ENCODE measurements around the gene FAM53B. TPM values are rescaled to one million over a fixed set of nuclear protein-coding genes. Genes with fewer than 3 reads are reported as not detected.
A peak's percentile ranks its signal among the peaks of the same experiment; 100 is the strongest.

Gene FAM53B
- total and polyA plus RNA-seq, 4 experiments from 2014 or later = 7.3 to 60.7 (median 49.9) TPM

- no peak overlapping the region for H3K4me3 Mint-ChIP-seq
These were observed 150.7 kb downstream of the FAM53B start for GRCh38 chr10:124593431-124593985.

GRCh38 chr10:124592736-124593430 is 151.3 kb downstream of the FAM53B start:
- H3K4me3 ChIP-seq (ENCODE audit: low read length in 2 of 2) = no peak overlapping the region
- DNase-seq = no peak
- ChIA-PET POLR2A (ENCODE audit: partially characterized antibody) (no interaction called here), CTCF (ENCODE audit: partially characterized antibody) (no interaction called here)
- peaks cover 0 to 7% (median 3%) of the 10 kb centered on the region in 4 donors for H3K4me1 Mint-ChIP-seq
- intact Hi-C loops (cut with micrococcal nuclease) = no loop called here
- peaks cover 0 to 1% of the 10 kb centered on the region in 2 donors for H3K36me3 Mint-ChIP-seq
- H3K27ac ChIP-seq (ENCODE audit: low read depth, low read length) = no peak overlapping the region
- no peaks in the 10 kb centered on the region for H3K9me3 ChIP-seq (ENCODE audit: control insufficient read depth in 1 of 2, low read length in 2 of 2)
- H3K27me3 ChIP-seq (ENCODE audit: insufficient read depth, low read length) = no peaks in the 10 kb centered on the region
- no peak overlapping the region for H3K4me3 Mint-ChIP-seq
- peaks cover 0 to 3% (median 0%) of the 10 kb centered on the region in 8 donors for H3K9me3 Mint-ChIP-seq
- no peaks in the 10 kb centered on the region for H3K4me1 ChIP-seq (ENCODE audit: insufficient read depth, low read length)
- H3K36me3 ChIP-seq (ENCODE audit: insufficient read depth, low read length) = no peaks in the 10 kb centered on the region
- H3K27ac Mint-ChIP-seq = no peak overlapping the region
- no peaks in the 10 kb centered on the region for H3K27me3 Mint-ChIP-seq

More at GRCh38 chr10:124593431-124593985, 150.7 kb downstream of the FAM53B start:
- Histone ChIP-seq H3K27me3 (ENCODE audit: insufficient read depth, low read length) (no peaks in the 10 kb centered on the region), H3K4me3 (ENCODE audit: low read length in 2 of 2) (no peak overlapping the region), H3K9me3 (ENCODE audit: control insufficient read depth in 1 of 2, low read length in 2 of 2) (no peaks in the 10 kb centered on the region), H3K4me1 (ENCODE audit: insufficient read depth, low read length) (no peaks in the 10 kb centered on the region), H3K36me3 (ENCODE audit: insufficient read depth, low read length) (no peaks in the 10 kb centered on the region), H3K27ac (ENCODE audit: low read depth, low read length) (no peak overlapping the region)
- Mint-ChIP-seq H3K27me3 (no peaks in the 10 kb centered on the region), H3K4me1 (peaks cover 0 to 7% (median 3%) of the 10 kb centered on the region in 4 donors), H3K36me3 (peaks cover 0 to 1% of the 10 kb centered on the region in 2 donors), H3K27ac (no peak overlapping the region), H3K9me3 (peaks cover 0 to 3% (median 0%) of the 10 kb centered on the region in 8 donors)
- POLR2A ChIA-PET (ENCODE audit: partially characterized antibody) = no interaction called here
- intact Hi-C loops (cut with micrococcal nuclease) = no loop called here
- CTCF ChIA-PET (ENCODE audit: partially characterized antibody) = no interaction called here
- DNase-seq = no peak

GRCh38 chr10:124592101-124592500 is 152.1 kb downstream of the FAM53B start:
- Mint-ChIP-seq H3K27ac (no peak overlapping the region), H3K36me3 (peaks cover 0 to 1% of the 10 kb centered on the region in 2 donors), H3K4me1 (peaks cover 0 to 7% (median 3%) of the 10 kb centered on the region in 4 donors), H3K9me3 (peaks cover 0 to 3% (median 0%) of the 10 kb centered on the region in 8 donors), H3K27me3 (no peaks in the 10 kb centered on the region), H3K4me3 (no peak overlapping the region)
- DNase-seq = no peak
- Histone ChIP-seq H3K27me3 (ENCODE audit: insufficient read depth, low read length) (no peaks in the 10 kb centered on the region), H3K36me3 (ENCODE audit: insufficient read depth, low read length) (no peaks in the 10 kb centered on the region), H3K4me3 (ENCODE audit: low read length in 2 of 2) (no peak overlapping the region), H3K4me1 (ENCODE audit: insufficient read depth, low read length) (no peaks in the 10 kb centered on the region), H3K27ac (ENCODE audit: low read depth, low read length) (no peak overlapping the region), H3K9me3 (ENCODE audit: control insufficient read depth in 1 of 2, low read length in 2 of 2) (no peaks in the 10 kb centered on the region)
- CTCF ChIA-PET (ENCODE audit: partially characterized antibody) = interaction anchor here (0.8 kb wide), 1 partner anchor 149 kb away, joined by 3 read pairs; no protein-coding TSS in a partner anchor
- POLR2A ChIA-PET (ENCODE audit: partially characterized antibody) = no interaction called here
- intact Hi-C loops (cut with micrococcal nuclease) = no loop called here

- Histone ChIP-seq H3K9me3 (ENCODE audit: control insufficient read depth in 1 of 2, low read length in 2 of 2) (no peaks in the 10 kb centered on the region), H3K4me1 (ENCODE audit: insufficient read depth, low read length) (no peaks in the 10 kb centered on the region), H3K27ac (ENCODE audit: low read depth, low read length) (no peak overlapping the region), H3K4me3 (ENCODE audit: low read length in 2 of 2) (no peak overlapping the region), H3K27me3 (ENCODE audit: insufficient read depth, low read length) (no peaks in the 10 kb centered on the region), H3K36me3 (ENCODE audit: insufficient read depth, low read length) (no peaks in the 10 kb centered on the region)
- no peak for DNase-seq
- Mint-ChIP-seq H3K27me3 (no peaks in the 10 kb centered on the region), H3K36me3 (peaks cover 0 to 1% of the 10 kb centered on the region in 2 donors), H3K4me3 (no peak overlapping the region), H3K9me3 (peaks cover 0 to 3% (median 0%) of the 10 kb centered on the region in 8 donors), H3K4me1 (peaks cover 0 to 7% (median 3%) of the 10 kb centered on the region in 4 donors), H3K27ac (no peak overlapping the region)
- POLR2A ChIA-PET (ENCODE audit: partially characterized antibody) = no interaction called here
- CTCF ChIA-PET (ENCODE audit: partially characterized antibody) = no interaction called here
- intact Hi-C loops (cut with micrococcal nuclease) = no loop called here
These were observed 153.1 kb downstream of the FAM53B start for GRCh38 chr10:124591123-124591495.

- Histone ChIP-seq H3K4me1 (ENCODE audit: insufficient read depth, low read length) (no peaks in the 10 kb centered on the region), H3K36me3 (ENCODE audit: insufficient read depth, low read length) (no peaks in the 10 kb centered on the region), H3K4me3 (ENCODE audit: low read length in 2 of 2) (no peak overlapping the region), H3K27me3 (ENCODE audit: insufficient read depth, low read length) (no peaks in the 10 kb centered on the region), H3K27ac (ENCODE audit: low read depth, low read length) (no peak overlapping the region), H3K9me3 (ENCODE audit: control insufficient read depth in 1 of 2, low read length in 2 of 2) (no peaks in the 10 kb centered on the region)
- intact Hi-C loops (cut with micrococcal nuclease) = no loop called here
- ChIA-PET CTCF (ENCODE audit: partially characterized antibody) (no interaction called here), POLR2A (ENCODE audit: partially characterized antibody) (no interaction called here)
- H3K9me3 Mint-ChIP-seq = peaks cover 0 to 3% (median 0%) of the 10 kb centered on the region in 8 donors
- no peaks in the 10 kb centered on the region for H3K36me3 Mint-ChIP-seq
- no peak for DNase-seq
- no peaks in the 10 kb centered on the region for H3K27me3 Mint-ChIP-seq
- H3K4me3 Mint-ChIP-seq = no peak overlapping the region
- peak overlapping the region in 1 of 7 donors; percentile 55 for H3K27ac Mint-ChIP-seq
- peaks cover 0 to 2% (median 1%) of the 10 kb centered on the region in 4 donors for H3K4me1 Mint-ChIP-seq
These were observed 153.7 kb downstream of the FAM53B start for GRCh38 chr10:124590216-124591122.

GRCh38 chr10:124589491-124590041 is 154.6 kb downstream of the FAM53B start:
- Histone ChIP-seq H3K4me3 (ENCODE audit: low read length in 2 of 2) (no peak overlapping the region), H3K9me3 (ENCODE audit: control insufficient read depth in 1 of 2, low read length in 2 of 2) (no peaks in the 10 kb centered on the region), H3K4me1 (ENCODE audit: insufficient read depth, low read length) (no peaks in the 10 kb centered on the region), H3K27ac (ENCODE audit: low read depth, low read length) (no peak overlapping the region), H3K36me3 (ENCODE audit: insufficient read depth, low read length) (no peaks in the 10 kb centered on the region), H3K27me3 (ENCODE audit: insufficient read depth, low read length) (no peaks in the 10 kb centered on the region)
- POLR2A ChIA-PET (ENCODE audit: partially characterized antibody) = no interaction called here
- Mint-ChIP-seq H3K27me3 (no peaks in the 10 kb centered on the region), H3K36me3 (no peaks in the 10 kb centered on the region), H3K4me3 (no peak overlapping the region), H3K27ac (no peak overlapping the region), H3K4me1 (no peaks in the 10 kb centered on the region), H3K9me3 (peaks cover 0 to 3% (median 0%) of the 10 kb centered on the region in 8 donors)
- intact Hi-C loops (cut with micrococcal nuclease) = no loop called here
- CTCF ChIA-PET (ENCODE audit: partially characterized antibody) = no interaction called here
- no peak for DNase-seq

Measured in CD4-positive, alpha-beta memory T cell (primary cell).